Putamen (tissue), 1 donor: ENCODE measurements around the gene PRR5.
"Not testable (repeated sequence)": the region's sequence is repeated elsewhere in the genome, so short reads cannot be mapped to it uniquely, and the experiment has no call there.

Source experiments
- DNase-seq: peaks from one replicate; pipeline ENCODE4 v3.0.0-alpha.2; 2016; ENCODE audit warnings: low spot score

Gene PRR5

GRCh38 chr22:44735518-44736428, 33.8 kb downstream of the PRR5 start:
- peak; percentile 25 for DNase-seq

- DNase-seq = no peak
These were observed 34.8 kb downstream of the PRR5 start for GRCh38 chr22:44736581-44737405.

- no peak for DNase-seq
These were observed 35.7 kb downstream of the PRR5 start for GRCh38 chr22:44737406-44738346.

GRCh38 chr22:44738347-44738715, 36.3 kb downstream of the PRR5 start:
- no peak for DNase-seq

- DNase-seq = no peak
These were observed 37.0 kb downstream of the PRR5 start for GRCh38 chr22:44739024-44739423.

- DNase-seq = not testable (repeated sequence)
These were observed 37.7 kb downstream of the PRR5 start for GRCh38 chr22:44739666-44740065.

- no peak for DNase-seq
These were observed 38.3 kb downstream of the PRR5 start for GRCh38 chr22:44740307-44740706.

GRCh38 chr22:44741929-44742328, 39.9 kb downstream of the PRR5 start:
- DNase-seq = no peak

- DNase-seq = no peak
These were observed 41.2 kb downstream of the PRR5 start for GRCh38 chr22:44743247-44743646.

- no peak for DNase-seq
These were observed 41.8 kb downstream of the PRR5 start for GRCh38 chr22:44743804-44744211.

- no peak for DNase-seq
These were observed 44.1 kb downstream of the PRR5 start for GRCh38 chr22:44745853-44746789.

- DNase-seq = not testable (repeated sequence)
These were observed 45.8 kb downstream of the PRR5 start for GRCh38 chr22:44747784-44748127.

- DNase-seq = no peak
These were observed 46.5 kb downstream of the PRR5 start for GRCh38 chr22:44748524-44748923.

- no peak for DNase-seq
These were observed 48.5 kb downstream of the PRR5 start for GRCh38 chr22:44750481-44750880.

- DNase-seq = no peak
These were observed 50.5 kb downstream of the PRR5 start, which contains the start of gene ARHGAP8 for GRCh38 chr22:44752285-44753188. Gene ARHGAP8, plus strand, starts transcription at chr22:44752575. Its CDS starts 33,953 bp downstream, at chr22:44786528.

- no peak for DNase-seq
These were observed 51.4 kb downstream of the PRR5 start for GRCh38 chr22:44753189-44754042.

GRCh38 chr22:44754998-44755397, 53.0 kb downstream of the PRR5 start:
- DNase-seq = no peak

GRCh38 chr22:44755417-44755816, 53.4 kb downstream of the PRR5 start:
- no peak for DNase-seq

GRCh38 chr22:44755956-44756361, 54.0 kb downstream of the PRR5 start:
- no peak for DNase-seq
